ENCODE results near the gene EIF3A. TPM values are rescaled to one million over a fixed set of nuclear protein-coding genes. Genes with fewer than 3 reads are reported as not detected.

Gene EIF3A
- total and polyA plus RNA-seq, 9 of the 15 experiments (the other 6 are each of a cell fraction or from before 2014, with no cell fraction given) = 19.6 to 163 (median 102) TPM

- TF ChIP-seq CHAMP1 (IDR thresholded peaks at IDR 0.05) (no peak), HDAC1 (IDR thresholded peaks at IDR 0.05) (peak in 1 of 2 experiments; percentile 36; a peak in 1 of 4 replicates), ZNF668 (CRISPR knock-in tag; IDR thresholded peaks at IDR 0.05) (no peak), CXXC5 (CRISPR knock-in tag; IDR thresholded peaks at IDR 0.05) (peak; percentile 49; the same call in 1 of the 2 replicates), SIN3B (IDR thresholded peaks at IDR 0.05; ENCODE audit: low read depth) (peak; percentile 26; the same call in 1 of the 2 replicates), CCAR2 (IDR thresholded peaks at IDR 0.05; ENCODE audit: low read depth, low read length) (no peak), PHF8 (IDR thresholded peaks at IDR 0.05; ENCODE audit: borderline replicate concordance, low read length) (peak; percentile 81; the same call in 1 of the 2 replicates), KDM1A (IDR thresholded peaks at IDR 0.05) (no peak), RBFOX2 (IDR thresholded peaks at IDR 0.05; ENCODE audit: low read depth, low read length) (peak; percentile 76), ZNF41 (CRISPR knock-in tag; conservative IDR thresholded peaks at IDR 0.05) (no peak), L3MBTL2 (IDR thresholded peaks at IDR 0.05) (peak; percentile 48), MIER1 (IDR thresholded peaks at IDR 0.05; ENCODE audit: low read depth) (no peak), IRF1 (CRISPR knock-in tag; IDR thresholded peaks at IDR 0.05; ENCODE audit: borderline replicate concordance) (no peak), MXI1 (IDR thresholded peaks at IDR 0.05; ENCODE audit: low read depth, low read length) (no peak), FOXO4 (CRISPR knock-in tag; IDR thresholded peaks at IDR 0.05) (no peak), EP300 (IDR thresholded peaks at IDR 0.05; ENCODE audit: low read length) (no peak)
Measured at GRCh38 chr10:119103903-119104653, 23.5 kb upstream of the EIF3A start, which contains the start of gene DENND10 (continued).

Data from K562 (cell line).